HepG2 (cell line): Measurements from ENCODE around the gene WDFY1. TPM values are rescaled to one million over a fixed set of nuclear protein-coding genes. Genes with fewer than 3 reads are reported as not detected.

ENCODE experiments used
- GABPA ChIP-seq, 2 experiments: IDR thresholded peaks; 2 replicates each; pipeline ENCODE4 v1.6.1; 2011 to 2016; ENCODE audit warnings: low read depth in 2 of 2, low read length in 1 of 2, missing biosample characterization in 1 of 2, missing genetic modification characterization in 1 of 2
- HDAC2 ChIP-seq: sonication (generic); formaldehyde crosslinking; IDR thresholded peaks from 2 replicates; pipeline ENCODE4 v1.4.0; 2020; ENCODE audit warnings: missing genetic modification reagents
- HMG20B ChIP-seq: conservative IDR thresholded peaks from 2 replicates; pipeline ENCODE4 v1.6.1; 2016; ENCODE audit warnings: missing genetic modification reagents, missing compliant biosample characterization
- IRX3 ChIP-seq: sonication (generic); formaldehyde crosslinking; IDR thresholded peaks from 2 replicates; pipeline ENCODE4 v1.8.1; 2023; ENCODE audit warnings: mild to moderate bottlenecking, low read depth, missing genetic modification reagents, borderline replicate concordance
- MED1 ChIP-seq: sonication (generic); formaldehyde crosslinking; IDR thresholded peaks from 2 replicates; pipeline ENCODE4 v1.4.0; 2020; ENCODE audit warnings: missing genetic modification reagents
- MTA1 ChIP-seq: sonication (generic); formaldehyde crosslinking; IDR thresholded peaks from 2 replicates; pipeline ENCODE4 v1.4.0; 2020; ENCODE audit warnings: missing genetic modification reagents, mild to moderate bottlenecking, borderline replicate concordance
- NRL ChIP-seq: sonication (generic); formaldehyde crosslinking; IDR thresholded peaks from 2 replicates; pipeline ENCODE4 v1.5.0; 2020; ENCODE audit warnings: missing genetic modification reagents, mild to moderate bottlenecking, moderate library complexity, borderline replicate concordance
- RXRA ChIP-seq: sonication (generic); formaldehyde crosslinking; IDR thresholded peaks from 2 replicates; pipeline ENCODE4 v1.5.1; 2020; ENCODE audit warnings: missing genetic modification reagents
- SNAI1 ChIP-seq: sonication (generic); formaldehyde crosslinking; IDR thresholded peaks from 2 replicates; pipeline ENCODE4 v1.5.0; 2020; ENCODE audit warnings: mild to moderate bottlenecking, missing genetic modification reagents, borderline replicate concordance
- TBX2 ChIP-seq: sonication (generic); formaldehyde crosslinking; IDR thresholded peaks from 2 replicates; pipeline ENCODE4 v1.5.0; 2020; ENCODE audit warnings: missing genetic modification reagents, mild to moderate bottlenecking, borderline replicate concordance
- ZBTB1 ChIP-seq: sonication (generic); formaldehyde crosslinking; IDR thresholded peaks from 2 replicates; pipeline ENCODE4 v1.4.0; 2020; ENCODE audit warnings: missing genetic modification reagents, borderline replicate concordance
- ZEB1 ChIP-seq: IDR thresholded peaks from 2 replicates; pipeline ENCODE4 v1.6.1; 2012; ENCODE audit warnings: mild to moderate bottlenecking, low read depth, inconsistent platforms; ENCODE audit not compliant: insufficient replicate concordance
- ZFX ChIP-seq: sonication (generic); formaldehyde crosslinking; IDR thresholded peaks from 2 replicates; pipeline ENCODE4 v1.4.0; 2020; ENCODE audit warnings: mild to moderate bottlenecking, low read depth, missing genetic modification reagents, moderate library complexity
- ZNF225 ChIP-seq: sonication (generic); formaldehyde crosslinking; IDR thresholded peaks from 2 replicates; pipeline ENCODE4 v1.4.0; 2020; ENCODE audit warnings: mild to moderate bottlenecking, missing genetic modification reagents
- ZNF335 ChIP-seq: sonication (generic); formaldehyde crosslinking; IDR thresholded peaks from 2 replicates; pipeline ENCODE4 v1.4.0; 2020; ENCODE audit warnings: missing genetic modification reagents
- ZNF33A ChIP-seq: sonication (generic); formaldehyde crosslinking; IDR thresholded peaks from 2 replicates; pipeline ENCODE4 v1.5.1; 2020; ENCODE audit warnings: missing genetic modification reagents, mild to moderate bottlenecking, moderate library complexity, borderline replicate concordance
- ZNF589 ChIP-seq: sonication (generic); formaldehyde crosslinking; conservative IDR thresholded peaks from 2 replicates; pipeline ENCODE4 v1.8.0; 2022; ENCODE audit warnings: mild to moderate bottlenecking, moderate library complexity, missing genetic modification reagents
- polyA plus RNA-seq, 8 experiments: library from polyadenylated mRNA; depleted of rRNA in 3 of 8; stranded (reverse) in 7 of 8; unstranded in 1 of 8; fragments of >200 nt; fragmentation: Illumina TruSeq in 4 of 8; extraction: Trizol in 4 of 8; gene quantifications; 2 replicates each; pipeline versions ENCODE4 v1.2.1 to v1.2.3, GENCODE V29; 2011 to 2016; ENCODE audit warnings: low read depth in 4 of 8, missing spikeins in 1 of 8, mixed read lengths in 1 of 8; ENCODE audit not compliant: insufficient read depth in 1 of 8
- total RNA-seq, 5 experiments: library from RNA; depleted of rRNA; stranded (reverse); fragments of >200 nt; fragmentation: Illumina TruSeq; extraction: Trizol; gene quantifications; 2 replicates each; pipeline ENCODE4 v1.2.3, GENCODE V29; 2016; ENCODE audit warnings: low read depth in 1 of 5
- TF ChIP-seq, protein P1 (sequence below): sonication (generic); formaldehyde crosslinking; IDR thresholded peaks from 2 replicates; pipeline ENCODE4 v1.4.0; 2020; ENCODE audit warnings: missing genetic modification reagents, borderline replicate concordance
- TF ChIP-seq, protein P2 (sequence below): sonication (generic); formaldehyde crosslinking; conservative IDR thresholded peaks from 2 replicates; pipeline ENCODE4 v1.8.0; 2022; ENCODE audit warnings: missing genetic modification reagents
- TF ChIP-seq, protein P3 (sequence below): sonication (generic); formaldehyde crosslinking; IDR thresholded peaks from 2 replicates; pipeline ENCODE4 v1.4.0; 2020; ENCODE audit warnings: missing genetic modification reagents, mild to moderate bottlenecking, borderline replicate concordance

The WDFY1 gene
- total and polyA plus RNA-seq, 2 of the 13 experiments (the other 11 are each of a cell fraction or from before 2014, with no cell fraction given), result 77.0 to 78.4 TPM

DNA sequence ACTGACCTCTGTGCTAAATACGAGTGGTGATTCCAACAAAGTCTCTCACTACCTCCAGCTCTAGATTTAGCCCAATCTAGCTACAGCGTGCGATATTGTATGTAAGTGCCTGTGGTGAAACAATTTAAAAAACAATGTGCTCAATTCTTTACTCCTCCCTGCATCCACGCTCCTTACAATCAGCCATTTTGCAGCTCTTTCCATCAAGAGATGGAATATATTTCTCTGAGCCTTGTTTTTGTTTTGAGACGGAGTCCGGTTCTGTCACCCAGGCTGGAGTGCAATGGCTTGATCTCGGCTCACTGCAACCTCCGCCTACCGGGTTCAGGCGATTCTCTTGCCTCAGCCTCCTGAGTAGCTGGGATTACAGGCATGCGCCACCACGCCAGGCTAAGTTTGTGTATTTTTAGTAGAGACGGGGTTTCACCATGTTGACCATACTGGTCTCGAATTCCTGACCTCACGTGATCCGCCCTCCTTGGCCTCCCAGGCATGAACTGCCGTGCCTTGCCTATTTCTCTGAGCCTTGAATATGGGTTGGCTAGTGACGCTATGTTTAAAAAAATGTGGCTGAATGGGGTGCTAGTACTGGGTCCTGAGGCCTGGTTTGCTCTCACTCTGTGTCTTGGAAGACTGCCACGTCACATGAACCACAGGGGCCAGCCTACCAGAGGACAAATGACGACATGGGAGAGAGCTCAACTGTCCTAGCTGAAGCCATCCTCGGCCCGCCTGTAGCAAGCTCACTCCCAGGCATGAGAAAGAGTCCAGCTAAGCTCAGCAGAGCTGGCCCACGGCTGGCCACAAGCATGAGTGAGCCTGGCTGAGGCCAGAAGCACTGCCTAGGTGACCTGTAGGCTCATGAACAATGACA, 14.8 kb downstream of the WDFY1 start (continued):
- peak; percentile 81; the same call in 1 of the 2 replicates for TF ChIP-seq ZNF33A (CRISPR knock-in tag)
- TF ChIP-seq, protein P1, sequence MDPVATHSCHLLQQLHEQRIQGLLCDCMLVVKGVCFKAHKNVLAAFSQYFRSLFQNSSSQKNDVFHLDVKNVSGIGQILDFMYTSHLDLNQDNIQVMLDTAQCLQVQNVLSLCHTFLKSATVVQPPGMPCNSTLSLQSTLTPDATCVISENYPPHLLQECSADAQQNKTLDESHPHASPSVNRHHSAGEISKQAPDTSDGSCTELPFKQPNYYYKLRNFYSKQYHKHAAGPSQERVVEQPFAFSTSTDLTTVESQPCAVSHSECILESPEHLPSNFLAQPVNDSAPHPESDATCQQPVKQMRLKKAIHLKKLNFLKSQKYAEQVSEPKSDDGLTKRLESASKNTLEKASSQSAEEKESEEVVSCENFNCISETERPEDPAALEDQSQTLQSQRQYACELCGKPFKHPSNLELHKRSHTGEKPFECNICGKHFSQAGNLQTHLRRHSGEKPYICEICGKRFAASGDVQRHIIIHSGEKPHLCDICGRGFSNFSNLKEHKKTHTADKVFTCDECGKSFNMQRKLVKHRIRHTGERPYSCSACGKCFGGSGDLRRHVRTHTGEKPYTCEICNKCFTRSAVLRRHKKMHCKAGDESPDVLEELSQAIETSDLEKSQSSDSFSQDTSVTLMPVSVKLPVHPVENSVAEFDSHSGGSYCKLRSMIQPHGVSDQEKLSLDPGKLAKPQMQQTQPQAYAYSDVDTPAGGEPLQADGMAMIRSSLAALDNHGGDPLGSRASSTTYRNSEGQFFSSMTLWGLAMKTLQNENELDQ (CRISPR knock-in tag), result no peak
- no peak for TF ChIP-seq GABPA (IDR thresholded peaks at IDR 0.05; ENCODE audit: low read depth, low read length)
- peak; percentile 52; the same call in 1 of the 2 replicates for TF ChIP-seq GABPA (CRISPR knock-in tag; IDR thresholded peaks at IDR 0.05; ENCODE audit: low read depth)
- peak; percentile 68; the same call in 1 of the 2 replicates for TF ChIP-seq ZNF225 (CRISPR knock-in tag)
- TF ChIP-seq ZBTB1 (CRISPR knock-in tag), result no peak
- TF ChIP-seq ZNF589 (CRISPR knock-in tag), result no peak
- no peak; the same call in none of the 2 replicates for TF ChIP-seq HMG20B (CRISPR knock-in tag)
- TF ChIP-seq, protein P2, sequence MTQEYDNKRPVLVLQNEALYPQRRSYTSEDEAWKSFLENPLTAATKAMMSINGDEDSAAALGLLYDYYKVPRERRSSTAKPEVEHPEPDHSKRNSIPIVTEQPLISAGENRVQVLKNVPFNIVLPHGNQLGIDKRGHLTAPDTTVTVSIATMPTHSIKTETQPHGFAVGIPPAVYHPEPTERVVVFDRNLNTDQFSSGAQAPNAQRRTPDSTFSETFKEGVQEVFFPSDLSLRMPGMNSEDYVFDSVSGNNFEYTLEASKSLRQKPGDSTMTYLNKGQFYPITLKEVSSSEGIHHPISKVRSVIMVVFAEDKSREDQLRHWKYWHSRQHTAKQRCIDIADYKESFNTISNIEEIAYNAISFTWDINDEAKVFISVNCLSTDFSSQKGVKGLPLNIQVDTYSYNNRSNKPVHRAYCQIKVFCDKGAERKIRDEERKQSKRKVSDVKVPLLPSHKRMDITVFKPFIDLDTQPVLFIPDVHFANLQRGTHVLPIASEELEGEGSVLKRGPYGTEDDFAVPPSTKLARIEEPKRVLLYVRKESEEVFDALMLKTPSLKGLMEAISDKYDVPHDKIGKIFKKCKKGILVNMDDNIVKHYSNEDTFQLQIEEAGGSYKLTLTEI (CRISPR knock-in tag), result no peak
- peak; percentile 74 for TF ChIP-seq HDAC2 (CRISPR knock-in tag)
- no peak for TF ChIP-seq ZEB1
- TF ChIP-seq ZFX (CRISPR knock-in tag), result peak; percentile 95
- peak; percentile 67; the same call in 1 of the 2 replicates for TF ChIP-seq TBX2 (CRISPR knock-in tag)
- TF ChIP-seq MTA1 (CRISPR knock-in tag), result peak; percentile 94
- TF ChIP-seq ZNF335, result peak; percentile 83
- TF ChIP-seq RXRA (CRISPR knock-in tag), result peak; percentile 92
- TF ChIP-seq, protein P3, sequence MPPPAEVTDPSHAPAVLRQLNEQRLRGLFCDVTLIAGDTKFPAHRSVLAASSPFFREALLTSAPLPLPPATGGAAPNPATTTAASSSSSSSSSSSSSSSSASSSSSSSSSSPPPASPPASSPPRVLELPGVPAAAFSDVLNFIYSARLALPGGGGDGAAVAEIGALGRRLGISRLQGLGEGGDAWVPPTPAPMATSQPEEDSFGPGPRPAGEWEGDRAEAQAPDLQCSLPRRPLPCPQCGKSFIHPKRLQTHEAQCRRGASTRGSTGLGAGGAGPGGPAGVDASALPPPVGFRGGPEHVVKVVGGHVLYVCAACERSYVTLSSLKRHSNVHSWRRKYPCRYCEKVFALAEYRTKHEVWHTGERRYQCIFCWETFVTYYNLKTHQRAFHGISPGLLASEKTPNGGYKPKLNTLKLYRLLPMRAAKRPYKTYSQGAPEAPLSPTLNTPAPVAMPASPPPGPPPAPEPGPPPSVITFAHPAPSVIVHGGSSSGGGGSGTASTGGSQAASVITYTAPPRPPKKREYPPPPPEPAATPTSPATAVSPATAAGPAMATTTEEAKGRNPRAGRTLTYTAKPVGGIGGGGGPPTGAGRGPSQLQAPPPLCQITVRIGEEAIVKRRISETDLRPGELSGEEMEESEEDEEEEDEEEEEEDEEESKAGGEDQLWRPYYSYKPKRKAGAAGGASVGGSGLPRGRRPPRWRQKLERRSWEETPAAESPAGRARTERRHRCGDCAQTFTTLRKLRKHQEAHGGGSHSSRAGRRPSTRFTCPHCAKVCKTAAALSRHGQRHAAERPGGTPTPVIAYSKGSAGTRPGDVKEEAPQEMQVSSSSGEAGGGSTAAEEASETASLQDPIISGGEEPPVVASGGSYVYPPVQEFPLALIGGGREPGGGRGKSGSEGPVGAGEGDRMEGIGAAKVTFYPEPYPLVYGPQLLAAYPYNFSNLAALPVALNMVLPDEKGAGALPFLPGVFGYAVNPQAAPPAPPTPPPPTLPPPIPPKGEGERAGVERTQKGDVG (CRISPR knock-in tag), result peak; percentile 95
- peak; percentile 96 for TF ChIP-seq NRL
- TF ChIP-seq IRX3 (CRISPR knock-in tag), result peak; percentile 73; the same call in 1 of the 2 replicates
- 0 out of 2 replicates have a peak, but pooled peaks have one; percentile 47 for TF ChIP-seq SNAI1 (CRISPR knock-in tag)
- TF ChIP-seq MED1 (CRISPR knock-in tag), result peak; percentile 84
